ENCODE results near the gene HOXA9. TPM values are rescaled to one million over a fixed set of nuclear protein-coding genes. Genes with fewer than 3 reads are reported as not detected.

HOXA9 gene
- polyA plus RNA-seq, 3 donors, result 0.55 to 1.9 (median 1.2) TPM

DNA sequence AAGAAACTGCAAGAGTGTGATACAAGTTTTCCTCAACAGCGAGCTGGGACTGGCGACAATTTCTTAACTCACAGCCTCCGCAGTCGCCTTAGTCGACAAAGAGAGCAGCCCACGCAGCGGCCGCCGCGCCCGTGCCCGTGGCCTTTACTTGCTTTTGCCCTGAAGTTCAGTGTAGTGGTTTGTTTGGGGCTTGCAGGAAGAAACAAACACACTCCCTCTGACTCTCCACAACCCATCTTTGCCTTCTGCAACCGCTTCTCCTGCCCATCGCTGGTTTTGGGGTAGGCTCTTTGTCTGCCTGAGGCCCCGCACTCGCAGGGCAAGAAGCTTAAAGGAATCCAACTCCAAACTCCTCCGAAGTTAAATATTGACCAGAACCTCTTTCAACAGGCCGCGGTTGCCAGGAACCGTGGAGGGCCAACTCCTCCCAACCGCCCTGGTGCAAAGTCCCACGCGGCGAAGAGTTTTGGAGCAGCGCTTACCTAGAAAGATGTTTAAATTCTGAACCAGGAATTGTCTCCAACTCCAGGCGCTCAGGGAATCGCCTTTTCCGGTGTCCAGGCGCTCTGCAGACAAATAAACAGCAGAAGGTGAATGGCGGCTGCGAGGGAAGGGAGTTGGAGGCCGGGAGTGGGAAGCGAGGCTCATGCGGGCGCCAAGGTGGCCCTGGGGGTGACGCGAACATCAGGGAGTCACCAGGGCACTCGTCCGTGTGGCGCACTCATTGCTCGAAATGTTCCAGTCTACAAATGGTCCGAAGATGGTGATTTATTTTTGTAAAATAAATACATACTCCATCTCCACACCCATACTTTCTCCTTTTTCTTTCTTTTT lies 43.0 kb downstream of the HOXA9 start:
- WGBS (ENCODE audit: insufficient coverage), result over 99% methylated on average over 21 of the region's 42 CpGs
- H4K20me1 ChIP-seq (ENCODE audit: insufficient read depth, low read length), result no peaks in the 10 kb centered on the region
- Mint-ChIP-seq H3K27ac (no peak overlapping the region), H3K27me3 (ENCODE audit: low read depth in 3 of 3) (peaks cover 1 to 3% (median 2%) of the 10 kb centered on the region in 3 donors), H3K36me3 (no peaks in the 10 kb centered on the region), H3K4me1 (peaks cover 8% of the 10 kb centered on the region), H3K9me3 (peaks cover 0 to 3% (median 0%) of the 10 kb centered on the region in 7 donors), H3K4me3 (no peak overlapping the region)
- no peaks in the 10 kb centered on the region for H3K79me2 ChIP-seq (ENCODE audit: insufficient read depth, low read length)
- no peak overlapping the region for H3K4me3 ChIP-seq (replicated peaks in 1 of 3; ENCODE audit: low read depth in 2 of 3, low read length in 3 of 3)
- intact Hi-C loops (cut with micrococcal nuclease), result no loop called here
- H3K9ac ChIP-seq (ENCODE audit: insufficient read depth, low read length, poor library complexity, severe bottlenecking), result no peak overlapping the region
- H3K9me3 ChIP-seq (replicated peaks in 1 of 2; ENCODE audit: control insufficient read depth in 1 of 2, insufficient read depth in 1 of 2, low read length in 2 of 2), result no peaks in the 10 kb centered on the region
- no peak for DNase-seq
- no peak overlapping the region for H2AFZ ChIP-seq (ENCODE audit: insufficient read depth, low read depth, low read length, poor library complexity, severe bottlenecking)
- H3K4me2 ChIP-seq (replicated peaks; ENCODE audit: extremely low read depth, low read length, poor library complexity, severe bottlenecking), result no peak overlapping the region
- H3K27me3 ChIP-seq (ENCODE audit: control insufficient read depth in 2 of 2, insufficient read depth in 2 of 2, low read length in 2 of 2), result no peaks in the 10 kb centered on the region
- no peaks in the 10 kb centered on the region for H3K36me3 ChIP-seq (replicated peaks in 1 of 2; ENCODE audit: control insufficient read depth in 1 of 2, insufficient read depth in 2 of 2, low read length in 2 of 2)
- no peak overlapping the region for H3K27ac ChIP-seq (ENCODE audit: low read depth in 1 of 2, low read length in 2 of 2)
- no peaks in the 10 kb centered on the region for H3K4me1 ChIP-seq (ENCODE audit: control insufficient read depth in 1 of 2, insufficient read depth in 2 of 2, low read length in 2 of 2)
- TF ChIP-seq, protein P1, sequence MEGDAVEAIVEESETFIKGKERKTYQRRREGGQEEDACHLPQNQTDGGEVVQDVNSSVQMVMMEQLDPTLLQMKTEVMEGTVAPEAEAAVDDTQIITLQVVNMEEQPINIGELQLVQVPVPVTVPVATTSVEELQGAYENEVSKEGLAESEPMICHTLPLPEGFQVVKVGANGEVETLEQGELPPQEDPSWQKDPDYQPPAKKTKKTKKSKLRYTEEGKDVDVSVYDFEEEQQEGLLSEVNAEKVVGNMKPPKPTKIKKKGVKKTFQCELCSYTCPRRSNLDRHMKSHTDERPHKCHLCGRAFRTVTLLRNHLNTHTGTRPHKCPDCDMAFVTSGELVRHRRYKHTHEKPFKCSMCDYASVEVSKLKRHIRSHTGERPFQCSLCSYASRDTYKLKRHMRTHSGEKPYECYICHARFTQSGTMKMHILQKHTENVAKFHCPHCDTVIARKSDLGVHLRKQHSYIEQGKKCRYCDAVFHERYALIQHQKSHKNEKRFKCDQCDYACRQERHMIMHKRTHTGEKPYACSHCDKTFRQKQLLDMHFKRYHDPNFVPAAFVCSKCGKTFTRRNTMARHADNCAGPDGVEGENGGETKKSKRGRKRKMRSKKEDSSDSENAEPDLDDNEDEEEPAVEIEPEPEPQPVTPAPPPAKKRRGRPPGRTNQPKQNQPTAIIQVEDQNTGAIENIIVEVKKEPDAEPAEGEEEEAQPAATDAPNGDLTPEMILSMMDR (IDR thresholded peaks at IDR 0.05), result no peak

DNA sequence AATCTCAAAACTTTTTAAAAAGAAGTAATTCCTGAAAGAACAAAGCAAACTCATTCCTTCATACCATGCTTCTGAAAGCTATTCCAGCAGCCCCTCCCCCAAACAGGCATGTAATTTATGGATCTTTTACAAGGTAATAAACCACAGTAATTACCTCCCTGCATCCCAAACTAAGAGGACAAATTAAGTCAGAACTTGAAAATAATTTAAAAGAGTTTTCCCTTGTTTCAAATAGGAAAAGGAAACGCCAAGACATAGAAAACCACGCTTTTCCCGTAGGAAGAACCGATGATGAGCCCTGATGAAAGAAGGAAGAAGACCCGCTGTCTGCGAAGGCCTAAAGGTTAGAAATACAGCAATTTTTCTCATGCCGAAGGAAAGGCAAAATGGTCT lies 43.7 kb downstream of the HOXA9 start:
- H3K9ac ChIP-seq (ENCODE audit: insufficient read depth, low read length, poor library complexity, severe bottlenecking), result no peak overlapping the region

More for the DNA sequence above, 43.7 kb downstream of the HOXA9 start:
- no peaks in the 10 kb centered on the region for H3K4me1 ChIP-seq (ENCODE audit: control insufficient read depth in 1 of 2, insufficient read depth in 2 of 2, low read length in 2 of 2)
- H3K27ac Mint-ChIP-seq, result no peak overlapping the region
- H3K36me3 ChIP-seq (replicated peaks in 1 of 2; ENCODE audit: control insufficient read depth in 1 of 2, insufficient read depth in 2 of 2, low read length in 2 of 2), result no peaks in the 10 kb centered on the region
- H3K4me2 ChIP-seq (replicated peaks; ENCODE audit: extremely low read depth, low read length, poor library complexity, severe bottlenecking), result no peak overlapping the region
- H4K20me1 ChIP-seq (ENCODE audit: insufficient read depth, low read length), result no peaks in the 10 kb centered on the region
- H3K9me3 ChIP-seq (replicated peaks in 1 of 2; ENCODE audit: control insufficient read depth in 1 of 2, insufficient read depth in 1 of 2, low read length in 2 of 2), result no peaks in the 10 kb centered on the region
- no peak overlapping the region for H3K4me3 ChIP-seq (replicated peaks in 1 of 3; ENCODE audit: low read depth in 2 of 3, low read length in 3 of 3)
- peaks cover 2 to 3% (median 2%) of the 10 kb centered on the region in 3 donors for H3K27me3 Mint-ChIP-seq (ENCODE audit: low read depth in 3 of 3)
- intact Hi-C loops (cut with micrococcal nuclease), result no loop called here
- no peaks in the 10 kb centered on the region for H3K79me2 ChIP-seq (ENCODE audit: insufficient read depth, low read length)
- 95% methylated on average over 7 of the region's 7 CpGs for WGBS (ENCODE audit: insufficient coverage)
- peaks cover 8% of the 10 kb centered on the region for H3K4me1 Mint-ChIP-seq
- peaks cover 0 to 3% (median 0%) of the 10 kb centered on the region in 7 donors for H3K9me3 Mint-ChIP-seq
- no peak overlapping the region for H3K27ac ChIP-seq (ENCODE audit: low read depth in 1 of 2, low read length in 2 of 2)
- no peak for DNase-seq
- H3K36me3 Mint-ChIP-seq, result no peaks in the 10 kb centered on the region
- H3K27me3 ChIP-seq (ENCODE audit: control insufficient read depth in 2 of 2, insufficient read depth in 2 of 2, low read length in 2 of 2), result no peaks in the 10 kb centered on the region
- no peak overlapping the region for H2AFZ ChIP-seq (ENCODE audit: insufficient read depth, low read depth, low read length, poor library complexity, severe bottlenecking)
- H3K4me3 Mint-ChIP-seq, result no peak overlapping the region
- TF ChIP-seq, protein P1 (IDR thresholded peaks at IDR 0.05), result no peak

Measured in CD14-positive monocyte (primary cell).